K562 (cell line): ENCODE data around the gene IL10. TPM values are rescaled to one million over a fixed set of nuclear protein-coding genes. Genes with fewer than 3 reads are reported as not detected.

Experiments
- ATAC-seq: fragments of 200-7000 bp; cut with Tn5 transposase; 3 replicates; pipeline ENCODE4 v1.9.1; 2020; ENCODE audit warnings: moderate library complexity
- BruUV-seq: library from RNA; stranded (reverse); fragments of 400-500 nt; replicated peaks from 2 replicates; lab custom pipeline; 2021; lab: Mats Ljungman, UMichigan
- CTCF ChIA-PET: fragments of 300-600 bp; formaldehyde crosslinking; extraction: SDS; loops from one replicate; lab custom pipeline; 2021; ENCODE audit warnings: low intra/inter-chr PET ratio; lab: Yijun Ruan, JAX
- POLR2A ChIA-PET: fragments of 300-600, 350-650 bp; sonication (Branson Sonifier 250); formaldehyde crosslinking; extraction: SDS; loops from one replicate; lab custom pipeline; 2021; ENCODE audit warnings: antibody characterized with exemption, inconsistent platforms; lab: Yijun Ruan, JAX
- DNase-seq, 4 experiments: peaks; one replicate each; pipeline versions ENCODE4 v3.0.0 to v3.0.0-alpha.2; 2011 to 2018; ENCODE audit warnings: low spot score in 3 of 4, mixed read lengths in 3 of 4; ENCODE audit errors: extremely low read depth in 1 of 4
- FAIRE-seq: peaks from 2 replicates; lab custom pipeline; 2011; peaks lifted over from hg19 to GRCh38; lab: Jason Lieb, UNC
- H2AFZ ChIP-seq: 2 replicates; pipeline ENCODE4 v1.6.0; 2011; ENCODE audit warnings: low read depth, low read length, control low read depth, inconsistent platforms
- H3K27ac ChIP-seq: fragments of 200-600 bp; 3 replicates; pipeline ENCODE4 v1.8.0; 2011; ENCODE audit warnings: low read depth, mild to moderate bottlenecking, control low read depth, inconsistent platforms, low read length, moderate library complexity, mixed read lengths; ENCODE audit errors: extremely low read depth
- H3K27me3 ChIP-seq, 2 experiments: fragments of 300-600 bp in 1 of 2; 2 replicates in 1 of 2; 3 replicates in 1 of 2; pipeline versions ENCODE4 v1.6.0 to v1.8.0; 2011; ENCODE audit warnings: inconsistent platforms in 2 of 2, low read length in 2 of 2, mild to moderate bottlenecking in 1 of 2, mixed read lengths in 1 of 2, moderate library complexity in 1 of 2; ENCODE audit not compliant: control insufficient read depth in 2 of 2, insufficient read depth in 2 of 2
- H3K36me3 ChIP-seq: fragments of 300-600 bp; 3 replicates; pipeline ENCODE4 v1.8.0; 2011; ENCODE audit warnings: mild to moderate bottlenecking, low read length, inconsistent platforms; ENCODE audit not compliant: control insufficient read depth, insufficient read depth
- H3K4me1 ChIP-seq, 2 experiments: fragments of 200-600 bp in 1 of 2; replicated peaks in 1 of 2; 2 replicates in 1 of 2; 3 replicates in 1 of 2; pipeline versions ENCODE4 v1.5.1 to v1.8.0; 2011; ENCODE audit warnings: inconsistent platforms in 2 of 2, low read length in 2 of 2, mild to moderate bottlenecking in 1 of 2, mixed read lengths in 1 of 2, moderate library complexity in 1 of 2; ENCODE audit not compliant: control insufficient read depth in 2 of 2, insufficient read depth in 2 of 2
- H3K4me2 ChIP-seq: 2 replicates; pipeline ENCODE4 v1.6.1; 2011; ENCODE audit warnings: low read length, control low read depth, inconsistent platforms, mixed read lengths; ENCODE audit not compliant: insufficient read depth
- H3K4me3 ChIP-seq: fragments of 200-600 bp; sonication (generic), shearing (Covaris generic); 2 replicates; pipeline ENCODE4 v1.5.1; 2016; ENCODE audit warnings: control low read depth, inconsistent platforms
- H3K79me2 ChIP-seq: fragments of 200-600 bp; 3 replicates; pipeline ENCODE4 v1.8.0; 2011; ENCODE audit warnings: low read length, inconsistent platforms; ENCODE audit not compliant: control insufficient read depth, insufficient read depth
- H3K9ac ChIP-seq, 2 experiments: 2 replicates each; pipeline versions ENCODE4 v1.6.0 to v1.6.1; 2011; ENCODE audit warnings: low read depth in 2 of 2, low read length in 2 of 2, control low read depth in 1 of 2, inconsistent platforms in 1 of 2, mild to moderate bottlenecking in 1 of 2, mixed read lengths in 1 of 2; ENCODE audit not compliant: insufficient read depth in 1 of 2
- H3K9me1 ChIP-seq: one replicate; pipeline ENCODE4 v1.6.0; 2011; ENCODE audit warnings: inconsistent platforms, mild to moderate bottlenecking, low read length, moderate library complexity; ENCODE audit not compliant: control insufficient read depth, insufficient read depth
- H3K9me3 ChIP-seq: replicated peaks from 2 replicates; pipeline ENCODE4 v1.5.1; 2011; ENCODE audit warnings: low read depth, low read length, inconsistent platforms; ENCODE audit not compliant: control insufficient read depth, insufficient read depth
- H4K20me1 ChIP-seq: replicated peaks from 2 replicates; pipeline ENCODE4 v1.6.1; 2011; ENCODE audit warnings: low read length, inconsistent platforms, mixed read lengths; ENCODE audit not compliant: control insufficient read depth, insufficient read depth
- CC2D1A ChIP-seq: fragments of 450-650 bp; IDR thresholded peaks from 2 replicates; pipeline ENCODE4 v1.6.1; 2017; ENCODE audit warnings: mild to moderate bottlenecking
- DACH1 ChIP-seq: fragments of 450-650 bp; IDR thresholded peaks from 2 replicates; pipeline ENCODE4 v1.6.1; 2018; ENCODE audit not compliant: partially characterized antibody
- GTF2F1 ChIP-seq: IDR thresholded peaks from 2 replicates; pipeline ENCODE4 v1.6.1; 2011; ENCODE audit warnings: low read depth, low read length, improper control_type of control experiment
- NCOR1 ChIP-seq: fragments of 450-650 bp; IDR thresholded peaks from 2 replicates; pipeline ENCODE4 v1.6.1; 2016; ENCODE audit warnings: mild to moderate bottlenecking, moderate library complexity
- SRF ChIP-seq, 2 experiments: fragments of 250-450, 450-650 bp in 1 of 2; sonication (Bioruptor Pico) in 1 of 2; sonication (generic) in 1 of 2; formaldehyde crosslinking; IDR thresholded peaks; 2 replicates each; pipeline versions ENCODE4 v1.5.0 to v1.5.1; 2020 to 2022; ENCODE audit warnings: mild to moderate bottlenecking in 1 of 2, missing genetic modification reagents in 1 of 2
- SRSF1 ChIP-seq: fragments of 200-400 bp; formaldehyde crosslinking; IDR thresholded peaks from 2 replicates; pipeline ENCODE4 v1.6.1; 2017; ENCODE audit warnings: mild to moderate bottlenecking, low read depth, low read length, moderate library complexity
- TEAD2 ChIP-seq: fragments of 450-650 bp; IDR thresholded peaks from 2 replicates; pipeline ENCODE4 v1.6.1; 2016; ENCODE audit warnings: missing genetic modification characterization, control low read depth, missing compliant biosample characterization
- TGIF2 ChIP-seq: sonication (generic); formaldehyde crosslinking; IDR thresholded peaks from 2 replicates; pipeline ENCODE4 v1.8.1; 2022; ENCODE audit warnings: mild to moderate bottlenecking, missing genetic modification reagents, moderate library complexity
- TOE1 ChIP-seq, 2 experiments: fragments of 450-650 bp in 1 of 2; sonication (generic) in 1 of 2; formaldehyde crosslinking in 1 of 2; IDR thresholded peaks; 2 replicates each; pipeline versions ENCODE4 v1.7.1 to v1.8.0; 2016 to 2022; ENCODE audit warnings: borderline replicate concordance in 2 of 2, mild to moderate bottlenecking in 2 of 2, antibody characterized with exemption in 1 of 2, inconsistent platforms in 1 of 2, low read depth in 1 of 2, missing genetic modification reagents in 1 of 2, moderate library complexity in 1 of 2
- U2AF1 ChIP-seq: fragments of 200-400 bp; formaldehyde crosslinking; optimal IDR thresholded peaks from 2 replicates; pipeline ENCODE3; 2017; ENCODE audit warnings: mild to moderate bottlenecking, low read depth, low read length, moderate library complexity
- ZNF232 ChIP-seq: sonication (generic); formaldehyde crosslinking; IDR thresholded peaks from 2 replicates; pipeline ENCODE4 v1.8.0; 2022; ENCODE audit warnings: mild to moderate bottlenecking, missing genetic modification reagents
- ZNF316 ChIP-seq: fragments of 450-650 bp; IDR thresholded peaks from 2 replicates; pipeline ENCODE4 v1.6.1; 2016
- ZNF324 ChIP-seq: fragments of 250-450 bp; sonication (Bioruptor Pico); IDR thresholded peaks from 2 replicates; pipeline ENCODE4 v1.4.0; 2020; ENCODE audit warnings: mild to moderate bottlenecking
- WGBS: fragments of 100-300 bp; shearing (Covaris generic); methylation state at CpG from one replicate; pipeline ENCODE4 v1.1.6; 2016; ENCODE audit warnings: low coverage, mixed read lengths; ENCODE audit not compliant: insufficient coverage; ENCODE audit errors: missing lambda C conversion rate; 5-methylcytosine and 5-hydroxymethylcytosine counted together
- in situ Hi-C: fragments of 300-500 bp; cut with MboI; formaldehyde crosslinking; loops from 4 replicates; pipeline ENCODE4 v1.15.0; 2018; ENCODE audit warnings: inconsistent platforms, mixed read lengths
- intact Hi-C: fragments of 100-400 bp; cut with micrococcal nuclease; formaldehyde crosslinking; loops from 2 replicates; pipeline ENCODE4 v1.14.2; 2022
- polyA plus RNA-seq, 8 experiments: library from polyadenylated mRNA; depleted of rRNA in 4 of 8; stranded (reverse) in 5 of 8; unstranded in 3 of 8; fragments of >200 nt; fragmentation: Nextera tagmentation in 2 of 8; fragmentation: Illumina TruSeq in 1 of 8; extraction: Ambion mirVana in 2 of 8; extraction: Trizol in 1 of 8; gene quantifications; 2 replicates each; pipeline versions ENCODE4 v1.2.1 to v1.2.3, GENCODE V29; 2011 to 2014; ENCODE audit warnings: inconsistent platforms in 1 of 8, missing spikeins in 1 of 8
- total RNA-seq, 7 experiments: library from RNA; depleted of rRNA in 6 of 7; stranded (reverse); fragments of >200 nt in 6 of 7; fragmentation: Illumina TruSeq in 2 of 7; extraction: Trizol in 2 of 7; gene quantifications; 2 replicates each; pipeline versions ENCODE4 v1.2.1 to v1.2.3, GENCODE V29; 2011 to 2021; ENCODE audit warnings: low replicate concordance in 1 of 7
- TF ChIP-seq, protein P1 (sequence below): sonication (generic); formaldehyde crosslinking; IDR thresholded peaks from 2 replicates; pipeline ENCODE4 v1.8.0; 2022; ENCODE audit warnings: mild to moderate bottlenecking, low read depth, missing genetic modification reagents
- TF ChIP-seq, protein P2 (sequence below): fragments of 250-450 bp; sonication (Bioruptor Pico); IDR thresholded peaks from 2 replicates; pipeline ENCODE4 v1.8.0; 2022; ENCODE audit warnings: inconsistent platforms

Gene IL10
- total and polyA plus RNA-seq, 9 of the 15 experiments (the other 6 are each of a cell fraction or from before 2014, with no cell fraction given), result 0.29 TPM; not detected in 8

DNA sequence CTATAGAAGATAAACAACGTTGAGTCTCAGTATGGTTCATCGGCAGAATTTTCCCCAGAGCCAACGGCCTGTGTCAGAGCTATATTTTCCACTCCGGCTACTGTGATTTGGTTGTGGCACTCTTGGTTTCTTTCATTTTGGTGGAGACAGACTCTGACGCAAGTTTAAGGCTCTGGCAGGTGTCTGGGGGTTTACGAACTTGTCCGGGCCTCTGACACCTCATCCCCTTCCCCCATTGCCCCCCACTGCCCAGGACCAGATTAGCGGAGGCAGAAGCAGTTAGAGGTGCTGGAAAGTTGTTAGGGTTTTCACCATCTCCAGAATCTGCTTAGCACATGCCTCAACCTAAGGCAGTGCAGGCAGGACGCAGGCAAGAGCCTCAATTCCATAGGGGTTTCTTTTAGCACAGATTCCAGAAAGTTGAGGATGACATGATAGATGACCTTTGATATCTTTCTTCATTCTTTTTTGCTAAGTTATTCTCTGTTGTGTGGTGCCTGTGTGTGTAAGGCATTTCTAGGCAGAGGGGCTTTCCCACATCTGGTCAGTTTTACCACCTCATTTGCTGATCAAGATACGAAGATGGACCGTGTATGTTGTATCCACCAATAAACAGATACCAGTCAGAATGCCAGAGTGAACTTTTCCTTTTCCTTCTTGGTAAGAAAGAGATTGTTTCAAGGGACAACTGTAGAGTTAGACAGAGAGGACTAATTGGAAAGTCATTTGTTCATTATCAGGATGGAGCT, 18.4 kb upstream of the IL10 start:
- FAIRE-seq (peak; percentile 29), ATAC-seq (no peak), DNase-seq (no peak)
- Histone ChIP-seq H3K9me3 (no peaks in the 10 kb centered on the region), H3K4me2 (no peak overlapping the region), H3K27ac (no peak overlapping the region), H3K9ac (no peak overlapping the region), H3K27me3 (peaks cover 49 to 64% of the 10 kb centered on the region in 2 experiments), H4K20me1 (no peaks in the 10 kb centered on the region), H2AFZ (no peak overlapping the region), H3K4me1 (no peaks in the 10 kb centered on the region; a peak in 1 of 5 replicates), H3K9me1 (no peaks in the 10 kb centered on the region), H3K4me3 (no peak overlapping the region), H3K36me3 (no peaks in the 10 kb centered on the region), H3K79me2 (no peaks in the 10 kb centered on the region)
- no TSS peak for BruUV-seq
- in situ Hi-C loops, result no loop called here
- intact Hi-C loops, result no loop called here
- whole genome bisulfite sequencing, result 6% methylated on average over 10 of the region's 11 CpGs
- ChIA-PET POLR2A (no interaction called here), CTCF (no interaction called here)
- TF ChIP-seq DACH1, result no peak
- no peak for TF ChIP-seq NCOR1
- TF ChIP-seq TGIF2 (CRISPR knock-in tag), result no peak
- TF ChIP-seq SRSF1, result no peak
- TF ChIP-seq CC2D1A, result no peak
- no peak for TF ChIP-seq U2AF1
- no peak for TF ChIP-seq ZNF324 (CRISPR knock-in tag)
- TF ChIP-seq ZNF316, result no peak
- no peak for TF ChIP-seq SRF (CRISPR knock-in tag; IDR thresholded peaks at IDR 0.05)
- TF ChIP-seq GTF2F1, result no peak
- TF ChIP-seq TEAD2 (tag), result no peak
- TF ChIP-seq, protein P1, sequence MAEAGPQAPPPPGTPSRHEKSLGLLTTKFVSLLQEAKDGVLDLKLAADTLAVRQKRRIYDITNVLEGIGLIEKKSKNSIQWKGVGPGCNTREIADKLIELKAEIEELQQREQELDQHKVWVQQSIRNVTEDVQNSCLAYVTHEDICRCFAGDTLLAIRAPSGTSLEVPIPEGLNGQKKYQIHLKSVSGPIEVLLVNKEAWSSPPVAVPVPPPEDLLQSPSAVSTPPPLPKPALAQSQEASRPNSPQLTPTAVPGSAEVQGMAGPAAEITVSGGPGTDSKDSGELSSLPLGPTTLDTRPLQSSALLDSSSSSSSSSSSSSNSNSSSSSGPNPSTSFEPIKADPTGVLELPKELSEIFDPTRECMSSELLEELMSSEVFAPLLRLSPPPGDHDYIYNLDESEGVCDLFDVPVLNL, result no peak
- TF ChIP-seq ZNF232 (CRISPR knock-in tag), result no peak
- no peak for TF ChIP-seq TOE1 (IDR thresholded peaks at IDR 0.05; ENCODE audit: borderline replicate concordance)
- no peak for TF ChIP-seq TOE1 (CRISPR knock-in tag; IDR thresholded peaks at IDR 0.05; ENCODE audit: borderline replicate concordance, low read depth)
- TF ChIP-seq, protein P2, sequence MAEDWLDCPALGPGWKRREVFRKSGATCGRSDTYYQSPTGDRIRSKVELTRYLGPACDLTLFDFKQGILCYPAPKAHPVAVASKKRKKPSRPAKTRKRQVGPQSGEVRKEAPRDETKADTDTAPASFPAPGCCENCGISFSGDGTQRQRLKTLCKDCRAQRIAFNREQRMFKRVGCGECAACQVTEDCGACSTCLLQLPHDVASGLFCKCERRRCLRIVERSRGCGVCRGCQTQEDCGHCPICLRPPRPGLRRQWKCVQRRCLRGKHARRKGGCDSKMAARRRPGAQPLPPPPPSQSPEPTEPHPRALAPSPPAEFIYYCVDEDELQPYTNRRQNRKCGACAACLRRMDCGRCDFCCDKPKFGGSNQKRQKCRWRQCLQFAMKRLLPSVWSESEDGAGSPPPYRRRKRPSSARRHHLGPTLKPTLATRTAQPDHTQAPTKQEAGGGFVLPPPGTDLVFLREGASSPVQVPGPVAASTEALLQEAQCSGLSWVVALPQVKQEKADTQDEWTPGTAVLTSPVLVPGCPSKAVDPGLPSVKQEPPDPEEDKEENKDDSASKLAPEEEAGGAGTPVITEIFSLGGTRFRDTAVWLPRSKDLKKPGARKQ (CRISPR knock-in tag), result no peak
